ENCODE results near the gene ENHO.

DNA sequence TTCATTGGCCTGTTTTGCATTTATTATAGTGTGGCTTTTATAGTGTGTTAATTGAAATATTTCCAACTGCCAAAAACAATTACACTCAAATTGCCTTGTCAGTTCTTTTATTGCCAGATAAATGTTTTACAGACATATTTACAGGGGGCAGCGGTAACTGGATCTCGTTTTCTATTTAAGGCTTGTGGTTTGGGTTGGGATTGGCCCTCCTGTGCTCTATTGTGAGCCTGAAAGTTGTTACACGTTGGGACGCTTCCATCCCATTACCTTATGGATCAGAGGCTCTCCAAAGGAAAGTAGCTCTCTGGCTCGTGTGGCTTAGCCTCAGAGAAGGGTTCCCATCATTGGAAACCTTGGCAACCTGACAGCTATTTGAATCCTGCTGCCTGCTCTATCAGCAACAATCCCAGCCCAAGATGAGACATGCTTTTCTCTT, 43.3 kb downstream of the ENHO start:
- TF ChIP-seq POLR2A (IDR thresholded peaks at IDR 0.05), result no peak
- no peak for TF ChIP-seq CTCF (IDR thresholded peaks at IDR 0.05)

All from testis (tissue), 2 donors.